IMR-90 (cell line): Measurements from ENCODE around the gene TRPM1. TPM values are rescaled to one million over a fixed set of nuclear protein-coding genes. Genes with fewer than 3 reads are reported as not detected.

Experiments
- ATAC-seq: fragments of 200-7000 bp; cut with Tn5 transposase; 2 replicates; pipeline ENCODE4 v1.9.1; 2020; ENCODE audit warnings: low read depth, mild to moderate bottlenecking, moderate library complexity
- BruUV-seq: library from RNA; stranded (reverse); fragments of 400-500 nt; replicated peaks from 2 replicates; lab custom pipeline; 2021; lab: Mats Ljungman, UMichigan
- CTCF ChIA-PET: fragments of 300-600 bp; formaldehyde crosslinking; extraction: SDS; loops from one replicate; lab custom pipeline; 2021; ENCODE audit warnings: antibody characterized with exemption; lab: Yijun Ruan, JAX
- POLR2A ChIA-PET: fragments of 300-600 bp; sonication (Branson Sonifier 250); formaldehyde crosslinking; loops from one replicate; lab custom pipeline; 2022; ENCODE audit warnings: antibody characterized with exemption; ENCODE audit not compliant: unreplicated experiment; lab: Charles Lee
- DNase-seq: peaks from one replicate; pipeline ENCODE4 v3.0.0; 2013
- H2AFZ ChIP-seq: replicated peaks from 2 replicates; pipeline ENCODE3; 2013; ENCODE audit warnings: low read length, mild to moderate bottlenecking; ENCODE audit not compliant: poor library complexity
- H2AK5ac ChIP-seq: 2 replicates; pipeline ENCODE4 v1.6.1; 2013; ENCODE audit warnings: low read depth, low read length, inconsistent platforms
- H2AK9ac ChIP-seq: replicated peaks from 2 replicates; pipeline ENCODE3; 2013; ENCODE audit warnings: mild to moderate bottlenecking, low read depth, low read length, moderate library complexity; ENCODE audit not compliant: poor library complexity
- H2BK120ac ChIP-seq: 2 replicates; pipeline ENCODE4 v1.6.1; 2013; ENCODE audit warnings: low read depth, low read length, inconsistent platforms
- H2BK15ac ChIP-seq: 3 replicates; pipeline ENCODE4 v1.6.1; 2013; ENCODE audit warnings: low read depth, low read length, inconsistent platforms
- H2BK20ac ChIP-seq: 2 replicates; pipeline ENCODE4 v1.6.1; 2013; ENCODE audit warnings: low read depth, mild to moderate bottlenecking, inconsistent platforms, low read length, moderate library complexity
- H2BK5ac ChIP-seq: 2 replicates; pipeline ENCODE4 v1.6.1; 2013; ENCODE audit warnings: mild to moderate bottlenecking, low read depth, low read length, inconsistent platforms; ENCODE audit not compliant: poor library complexity, severe bottlenecking
- H3K14ac ChIP-seq: replicated peaks from 2 replicates; pipeline ENCODE4 v1.6.1; 2013; ENCODE audit warnings: low read depth, low read length, inconsistent platforms
- H3K18ac ChIP-seq: 2 replicates; pipeline ENCODE4 v1.6.1; 2013; ENCODE audit warnings: low read depth, low read length, control low read depth
- H3K23ac ChIP-seq: 2 replicates; pipeline ENCODE4 v1.6.1; 2013; ENCODE audit warnings: low read depth, low read length, inconsistent platforms
- H3K27ac ChIP-seq: 2 replicates; pipeline ENCODE4 v1.5.1; 2013; ENCODE audit warnings: mild to moderate bottlenecking, control low read depth, low read length; ENCODE audit not compliant: insufficient read depth
- H3K27me3 ChIP-seq: 2 replicates; pipeline ENCODE4 v1.6.1; 2013; ENCODE audit warnings: low read length; ENCODE audit not compliant: control insufficient read depth, insufficient read depth
- H3K36me3 ChIP-seq: 2 replicates; pipeline ENCODE4 v1.6.1; 2013; ENCODE audit warnings: low read length, mixed read lengths; ENCODE audit not compliant: control insufficient read depth, insufficient read depth
- H3K4ac ChIP-seq: 2 replicates; pipeline ENCODE4 v1.6.1; 2013; ENCODE audit warnings: low read depth, low read length, inconsistent platforms
- H3K4me1 ChIP-seq: 2 replicates; pipeline ENCODE4 v1.6.1; 2013; ENCODE audit warnings: low read length, mixed read lengths; ENCODE audit not compliant: control insufficient read depth, insufficient read depth
- H3K4me2 ChIP-seq: 2 replicates; pipeline ENCODE4 v1.6.1; 2013; ENCODE audit warnings: low read depth, mild to moderate bottlenecking, control low read depth, low read length, moderate library complexity
- H3K4me3 ChIP-seq: 2 replicates; pipeline ENCODE4 v1.5.1; 2013; ENCODE audit warnings: low read depth, mild to moderate bottlenecking, control low read depth, low read length, moderate library complexity; ENCODE audit not compliant: insufficient read depth
- H3K56ac ChIP-seq: 2 replicates; pipeline ENCODE4 v1.6.1; 2013; ENCODE audit warnings: low read length, inconsistent platforms; ENCODE audit not compliant: insufficient read depth; ENCODE audit errors: extremely low read depth
- H3K79me1 ChIP-seq, 2 experiments: 2 replicates each; pipeline ENCODE4 v1.6.1; 2013; ENCODE audit warnings: low read length in 2 of 2, inconsistent platforms in 1 of 2, low read depth in 1 of 2
- H3K9ac ChIP-seq: 2 replicates; pipeline ENCODE4 v1.6.1; 2013; ENCODE audit warnings: low read depth, low read length, control low read depth
- H3K9me1 ChIP-seq: 2 replicates; pipeline ENCODE4 v1.6.1; 2013; ENCODE audit warnings: low read length, inconsistent platforms; ENCODE audit not compliant: insufficient read depth
- H3K9me3 ChIP-seq: 2 replicates; pipeline ENCODE4 v1.6.1; 2013; ENCODE audit warnings: low read length; ENCODE audit not compliant: control insufficient read depth, insufficient read depth
- H4K20me1 ChIP-seq: 2 replicates; pipeline ENCODE4 v1.6.1; 2013; ENCODE audit warnings: low read length, inconsistent platforms; ENCODE audit not compliant: insufficient read depth
- H4K5ac ChIP-seq: 2 replicates; pipeline ENCODE4 v1.6.1; 2013; ENCODE audit warnings: mild to moderate bottlenecking, low read depth, low read length, control low read depth
- H4K8ac ChIP-seq, 2 experiments: 2 replicates each; pipeline ENCODE4 v1.6.1; 2013; ENCODE audit warnings: low read depth in 2 of 2, low read length in 2 of 2, control low read depth in 1 of 2, inconsistent platforms in 1 of 2
- H4K91ac ChIP-seq: 2 replicates; pipeline ENCODE4 v1.6.1; 2013; ENCODE audit warnings: low read depth, low read length, inconsistent platforms; ENCODE audit not compliant: insufficient read depth
- CEBPB ChIP-seq: IDR thresholded peaks from 2 replicates; pipeline ENCODE4 v1.6.1; 2012; ENCODE audit warnings: low read depth, low read length, improper control_type of control experiment
- POLR2A ChIP-seq: IDR thresholded peaks from 2 replicates; pipeline ENCODE4 v1.6.1; 2012; ENCODE audit warnings: mild to moderate bottlenecking, low read depth, low read length
- USF2 ChIP-seq: fragments of 150-350 bp; IDR thresholded peaks from 2 replicates; pipeline ENCODE4 v1.6.1; 2017; ENCODE audit warnings: mild to moderate bottlenecking, antibody characterized with exemption, low read length, low read depth
- WGBS, 2 experiments: methylation state at CpG; one replicate each; pipeline versions ENCODE4 v1.1.5 to v1.1.7; 2013; ENCODE audit warnings: missing lambda C conversion rate in 2 of 2; ENCODE audit not compliant: insufficient read length in 1 of 2; ENCODE audit errors: extremely low coverage in 2 of 2; 5-methylcytosine and 5-hydroxymethylcytosine counted together
- dilution Hi-C: fragments of 300-500 bp; cut with HindIII; formaldehyde crosslinking; loops from one replicate; pipeline ENCODE4 v1.14.3; 2018; ENCODE audit warnings: low sequenced_read_pairs; ENCODE audit not compliant: unreplicated experiment
- in situ Hi-C: fragments of 300-500 bp; cut with MboI; formaldehyde crosslinking; loops from 3 replicates; pipeline ENCODE4 v1.14.3; 2019; ENCODE audit warnings: low sequenced_read_pairs, inconsistent platforms, mixed read lengths
- intact Hi-C: fragments of 100-400 bp; cut with micrococcal nuclease; formaldehyde crosslinking; loops from 2 replicates; pipeline ENCODE4 v1.10.0; 2022
- polyA plus RNA-seq, 3 experiments: library from polyadenylated mRNA; depleted of rRNA; stranded (reverse); fragments of >200 nt; gene quantifications; 2 replicates each; pipeline ENCODE4 v1.2.3, GENCODE V29; 2012; ENCODE audit warnings: low replicate concordance in 1 of 3
- total RNA-seq: library from RNA; depleted of rRNA; stranded (reverse); fragments of >200 nt; gene quantifications from 2 replicates; pipeline ENCODE4 v1.2.3, GENCODE V29; 2012

Gene TRPM1
- total and polyA plus RNA-seq, 2 of the 4 experiments (the other 2 are of a cell fraction) = not detected

DNA sequence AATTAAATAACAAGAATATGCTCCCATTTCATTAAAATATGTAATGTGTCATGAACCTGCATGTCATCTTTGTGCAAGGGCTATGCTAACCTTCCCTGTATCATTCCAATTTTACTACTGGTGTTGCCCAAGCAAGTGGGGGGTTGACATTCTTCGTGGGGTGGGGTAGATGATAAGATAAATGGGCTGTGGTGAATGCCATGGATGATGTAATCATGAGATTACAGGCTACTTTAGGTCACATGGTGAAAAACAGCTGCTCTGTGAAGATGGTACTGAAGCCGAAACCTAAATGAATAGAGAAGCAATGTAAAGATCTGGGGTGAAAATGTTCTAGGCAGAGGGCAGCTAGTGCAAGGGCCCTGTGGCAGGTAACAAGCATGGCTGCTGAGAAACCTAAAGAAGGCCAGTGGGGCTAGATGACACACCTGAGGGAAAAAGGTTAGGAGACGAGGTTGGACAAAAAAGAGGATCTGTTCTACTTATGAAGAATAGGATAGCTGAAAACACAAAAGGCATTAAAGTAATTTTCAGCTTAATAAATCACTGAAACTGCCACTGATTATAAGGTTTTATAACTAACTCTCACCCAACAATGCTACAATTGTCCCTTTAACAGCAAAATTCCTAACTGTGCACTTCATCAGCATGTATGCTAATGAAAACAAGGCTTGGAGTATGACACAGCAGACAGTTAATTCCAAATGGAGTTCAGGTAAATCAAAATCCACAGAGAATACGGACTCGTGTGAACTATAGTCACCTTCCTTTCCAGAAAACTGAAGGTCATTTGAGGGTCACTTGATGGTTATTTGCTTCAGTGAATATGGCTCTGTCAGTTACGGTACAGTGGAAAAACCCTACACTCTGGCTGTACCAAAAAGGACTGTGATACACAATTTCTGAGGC lies 145.1 kb downstream of the TRPM1 start:
- no peak overlapping the region for H3K14ac ChIP-seq
- ATAC-seq = no peak
- DNase-seq = peak; percentile 22
- no peaks in the 10 kb centered on the region for H3K27me3 ChIP-seq
- POLR2A ChIA-PET = no interaction called here
- H3K79me1 ChIP-seq = peaks cover 0 to 15% of the 10 kb centered on the region in 2 experiments; a peak in 2 of 4 replicates
- H4K8ac ChIP-seq = no peak overlapping the region
- no peak overlapping the region for H3K9ac ChIP-seq
- peak overlapping the region; percentile 41 for H2BK5ac ChIP-seq
- no peak overlapping the region for H2AK9ac ChIP-seq
- no peak overlapping the region for H3K4me3 ChIP-seq
- TF ChIP-seq USF2 (peak; percentile 39; the same call in 1 of the 2 replicates), CEBPB (peak; percentile 52; the same call in 1 of the 2 replicates), POLR2A (no peak)
- peaks cover 9% of the 10 kb centered on the region for H3K9me1 ChIP-seq
- H4K5ac ChIP-seq = no peak overlapping the region
- no peak overlapping the region for H2AFZ ChIP-seq
- H3K23ac ChIP-seq = no peak overlapping the region
- H3K4me1 ChIP-seq = peaks cover 9% of the 10 kb centered on the region
- in situ Hi-C loops (no loop called here), dilution Hi-C loops (no loop called here), intact Hi-C loops (no loop called here)
- 0 out of 2 replicates have a peak overlapping the region, but pooled peaks have one; percentile 27 for H2AK5ac ChIP-seq
- peaks cover 3% of the 10 kb centered on the region for H4K20me1 ChIP-seq
- no peak overlapping the region for H3K56ac ChIP-seq
- H3K27ac ChIP-seq = no peak overlapping the region
- H2BK20ac ChIP-seq = no peak overlapping the region
- BruUV-seq = no TSS peak
- peaks cover 28% of the 10 kb centered on the region for H3K36me3 ChIP-seq
- CTCF ChIA-PET = no interaction called here
- H3K4me2 ChIP-seq = no peak overlapping the region
- no peak overlapping the region for H2BK120ac ChIP-seq
- H2BK15ac ChIP-seq = no peak overlapping the region
- no peaks in the 10 kb centered on the region for H3K9me3 ChIP-seq
- WGBS, 2 experiments = 100% methylated on average over 1 of the region's 6 CpGs; no CpG with 5 or more reads in 1 of the 2 experiments
- no peak overlapping the region for H4K91ac ChIP-seq
- no peak overlapping the region for H3K4ac ChIP-seq
- no peak overlapping the region for H3K18ac ChIP-seq
